Measurements from ENCODE around the gene KLF6. TPM values are rescaled to one million over a fixed set of nuclear protein-coding genes. Genes with fewer than 3 reads are reported as not detected.

The KLF6 gene
- total RNA-seq, 2 experiments from 2014 or later: 19.2 to 43.0 TPM

DNA sequence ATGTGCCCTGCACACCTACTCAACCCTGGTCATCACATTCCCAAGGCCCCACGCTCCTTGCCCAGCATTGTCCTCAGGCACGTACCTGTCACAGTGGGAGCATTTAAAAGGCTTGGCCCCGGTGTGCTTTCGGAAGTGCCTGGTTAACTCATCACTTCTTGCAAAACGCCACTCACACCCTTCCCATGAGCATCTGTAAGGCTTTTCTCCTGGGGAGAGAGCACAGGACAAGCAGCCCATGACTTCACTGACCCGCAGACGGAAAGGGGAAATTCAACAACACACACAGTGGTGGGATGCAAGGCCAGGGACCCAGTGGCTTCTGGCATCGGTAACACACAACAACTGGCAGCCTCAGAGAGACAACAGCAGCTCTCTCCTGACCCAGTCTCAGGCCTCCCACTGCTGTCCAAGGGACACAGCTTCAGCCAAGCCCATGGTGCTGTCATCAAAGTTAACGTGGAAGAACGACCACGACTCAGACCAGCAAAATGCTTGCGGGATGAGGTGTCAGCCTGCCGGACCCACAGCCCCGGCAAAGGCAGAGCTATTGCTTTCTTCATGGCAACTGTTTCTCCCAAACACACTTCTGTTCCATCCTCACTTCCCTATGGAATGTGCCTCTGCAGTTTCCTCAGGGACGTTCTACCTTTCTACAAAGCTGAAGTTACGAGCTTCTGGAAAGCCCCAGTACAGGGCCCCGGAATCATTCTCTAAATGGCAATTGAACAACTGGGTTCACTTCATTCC is 4.8 kb downstream of the KLF6 start:
- H4K20me1 ChIP-seq (ENCODE audit: insufficient read depth, low read length): peaks cover 56% of the 10 kb centered on the region

DNA sequence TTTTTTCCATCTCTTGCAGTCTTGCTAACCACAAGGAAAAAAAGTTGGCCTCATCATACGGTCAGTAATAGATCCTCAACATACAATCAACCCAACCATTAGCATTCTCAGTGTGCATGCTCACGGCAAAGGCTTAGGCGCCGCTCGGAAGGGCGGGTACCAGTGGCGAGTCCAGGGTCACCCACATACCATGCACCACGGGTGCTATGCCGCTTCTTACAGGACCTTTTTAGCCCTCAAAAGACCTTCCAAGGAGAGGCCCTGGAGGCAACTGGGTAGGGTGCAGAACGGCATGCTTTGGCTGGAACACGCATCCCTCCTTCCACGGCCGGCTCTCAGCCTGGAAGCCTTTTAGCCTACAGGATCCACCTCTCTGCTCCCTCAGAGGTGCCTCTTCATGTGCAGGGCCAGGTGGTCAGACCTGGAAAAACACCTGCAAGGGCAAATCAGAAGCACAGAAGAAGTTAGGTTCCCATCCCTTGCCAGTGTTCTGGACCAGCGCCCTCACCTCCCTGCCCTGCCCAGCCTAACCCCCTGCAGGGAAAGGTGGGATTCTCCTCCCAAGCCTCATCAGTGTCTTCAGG is 5.8 kb downstream of the KLF6 start:
- peaks cover 54% of the 10 kb centered on the region for H4K20me1 ChIP-seq (ENCODE audit: insufficient read depth, low read length)
- DNase-seq (ENCODE audit: low spot score): no peak
- no peak for TF ChIP-seq EZH2phosphoT487 (IDR thresholded peaks at IDR 0.05; ENCODE audit: borderline replicate concordance, low read depth, low read length)
- TF ChIP-seq, protein P1, sequence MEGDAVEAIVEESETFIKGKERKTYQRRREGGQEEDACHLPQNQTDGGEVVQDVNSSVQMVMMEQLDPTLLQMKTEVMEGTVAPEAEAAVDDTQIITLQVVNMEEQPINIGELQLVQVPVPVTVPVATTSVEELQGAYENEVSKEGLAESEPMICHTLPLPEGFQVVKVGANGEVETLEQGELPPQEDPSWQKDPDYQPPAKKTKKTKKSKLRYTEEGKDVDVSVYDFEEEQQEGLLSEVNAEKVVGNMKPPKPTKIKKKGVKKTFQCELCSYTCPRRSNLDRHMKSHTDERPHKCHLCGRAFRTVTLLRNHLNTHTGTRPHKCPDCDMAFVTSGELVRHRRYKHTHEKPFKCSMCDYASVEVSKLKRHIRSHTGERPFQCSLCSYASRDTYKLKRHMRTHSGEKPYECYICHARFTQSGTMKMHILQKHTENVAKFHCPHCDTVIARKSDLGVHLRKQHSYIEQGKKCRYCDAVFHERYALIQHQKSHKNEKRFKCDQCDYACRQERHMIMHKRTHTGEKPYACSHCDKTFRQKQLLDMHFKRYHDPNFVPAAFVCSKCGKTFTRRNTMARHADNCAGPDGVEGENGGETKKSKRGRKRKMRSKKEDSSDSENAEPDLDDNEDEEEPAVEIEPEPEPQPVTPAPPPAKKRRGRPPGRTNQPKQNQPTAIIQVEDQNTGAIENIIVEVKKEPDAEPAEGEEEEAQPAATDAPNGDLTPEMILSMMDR (conservative IDR thresholded peaks at IDR 0.05; ENCODE audit: low read length): no peak
- no peak overlapping the region for H3K27ac ChIP-seq (ENCODE audit: low read depth, low read length, poor library complexity, severe bottlenecking)
- H2AFZ ChIP-seq (ENCODE audit: low read length): no peak overlapping the region
- no TSS peak for BruUV-seq (replicated peaks)
- no peak overlapping the region for H3K4me2 ChIP-seq (ENCODE audit: low read length)
- no peaks in the 10 kb centered on the region for H3K9me2 ChIP-seq (ENCODE audit: insufficient read depth, low read length)
- peaks cover 65% of the 10 kb centered on the region for H3K79me2 ChIP-seq (ENCODE audit: insufficient read depth, low read depth, low read length)
- CTCF ChIA-PET (ENCODE audit: unreplicated experiment): no interaction called here
- POLR2A ChIA-PET: interaction anchor here (0.7 to 1.5 kb wide), 4 partner anchors 14 to 531 kb away, joined by 3 to 7 read pairs (median 3); no protein-coding TSS in a partner anchor
- no peak overlapping the region for H3K4me3 ChIP-seq (ENCODE audit: low read depth, low read length, poor library complexity, severe bottlenecking)
- peaks cover 17% of the 10 kb centered on the region for H3K4me1 ChIP-seq (ENCODE audit: insufficient read depth, low read length, poor library complexity, severe bottlenecking)
- H3K9me3 ChIP-seq (ENCODE audit: low read length): no peaks in the 10 kb centered on the region
- peaks cover 98% of the 10 kb centered on the region for H3K36me3 ChIP-seq (ENCODE audit: insufficient read depth, low read length)
- intact Hi-C loops (cut with micrococcal nuclease; ENCODE audit: unreplicated experiment): no loop called here

More for the DNA sequence above, 4.8 kb downstream of the KLF6 start:
- Histone ChIP-seq H3K27ac (ENCODE audit: low read depth, low read length, poor library complexity, severe bottlenecking) (no peak overlapping the region), H3K9me3 (ENCODE audit: low read length) (no peaks in the 10 kb centered on the region), H3K4me1 (ENCODE audit: insufficient read depth, low read length, poor library complexity, severe bottlenecking) (peaks cover 17% of the 10 kb centered on the region), H3K9me2 (ENCODE audit: insufficient read depth, low read length) (no peaks in the 10 kb centered on the region), H3K4me3 (ENCODE audit: low read depth, low read length, poor library complexity, severe bottlenecking) (no peak overlapping the region), H2AFZ (ENCODE audit: low read length) (no peak overlapping the region), H3K4me2 (ENCODE audit: low read length) (no peak overlapping the region), H3K36me3 (ENCODE audit: insufficient read depth, low read length) (peaks cover 90% of the 10 kb centered on the region), H3K79me2 (ENCODE audit: insufficient read depth, low read depth, low read length) (peaks cover 72% of the 10 kb centered on the region)
- intact Hi-C loops (cut with micrococcal nuclease; ENCODE audit: unreplicated experiment): loop anchor here (10.0 kb wide), 1 partner anchor 355 kb away; no protein-coding TSS in a partner anchor
- TF ChIP-seq EZH2phosphoT487 (IDR thresholded peaks at IDR 0.05; ENCODE audit: borderline replicate concordance, low read depth, low read length): no peak
- TF ChIP-seq, protein P1 (conservative IDR thresholded peaks at IDR 0.05; ENCODE audit: low read length): no peak
- CTCF ChIA-PET (ENCODE audit: unreplicated experiment): no interaction called here
- POLR2A ChIA-PET: no interaction called here
- DNase-seq (ENCODE audit: low spot score): no peak
- no TSS peak for BruUV-seq (replicated peaks)
